Measurements from ENCODE around the gene PPTC7.

Gene PPTC7

GRCh38 chr12:110537605-110538409 lies 45.3 kb downstream of the PPTC7 start:
- no peak overlapping the region for H3K4me3 ChIP-seq (ENCODE audit: low read depth, low read length)
- no peak for TF ChIP-seq CTCF (IDR thresholded peaks at IDR 0.05; ENCODE audit: low read depth, low read length)

GRCh38 chr12:110536834-110537604 lies 46.1 kb downstream of the PPTC7 start:
- TF ChIP-seq CTCF (IDR thresholded peaks at IDR 0.05; ENCODE audit: low read depth, low read length): no peak
- no peak overlapping the region for H3K4me3 ChIP-seq (ENCODE audit: low read depth, low read length)

GRCh38 chr12:110534811-110535210 lies 48.3 kb downstream of the PPTC7 start:
- no peak for TF ChIP-seq CTCF (IDR thresholded peaks at IDR 0.05; ENCODE audit: low read depth, low read length)
- no peak overlapping the region for H3K4me3 ChIP-seq (ENCODE audit: low read depth, low read length)

- TF ChIP-seq CTCF (IDR thresholded peaks at IDR 0.05; ENCODE audit: low read depth, low read length): no peak
- no peak overlapping the region for H3K4me3 ChIP-seq (ENCODE audit: low read depth, low read length)
Observed at GRCh38 chr12:110533607-110534006, 49.5 kb downstream of the PPTC7 start.

GRCh38 chr12:110532644-110533043 lies 50.5 kb downstream of the PPTC7 start:
- TF ChIP-seq CTCF (IDR thresholded peaks at IDR 0.05; ENCODE audit: low read depth, low read length): no peak
- H3K4me3 ChIP-seq (ENCODE audit: low read depth, low read length): no peak overlapping the region

- no peak for TF ChIP-seq CTCF (IDR thresholded peaks at IDR 0.05; ENCODE audit: low read depth, low read length)
- no peak overlapping the region for H3K4me3 ChIP-seq (ENCODE audit: low read depth, low read length)
Observed at GRCh38 chr12:110531741-110532333, 51.3 kb downstream of the PPTC7 start.

- TF ChIP-seq CTCF (IDR thresholded peaks at IDR 0.05; ENCODE audit: low read depth, low read length): no peak
- no peak overlapping the region for H3K4me3 ChIP-seq (ENCODE audit: low read depth, low read length)
Observed at GRCh38 chr12:110530511-110530910, 52.6 kb downstream of the PPTC7 start.
